Endothelial cell of umbilical vein (primary cell): Measurements from ENCODE around the gene STAT5B.

Experiments
- CTCF ChIP-seq, 2 donors: IDR thresholded peaks; 1 replicate in 1 of 2; 2 replicates in 1 of 2; pipeline ENCODE4 v1.5.1; 2011; ENCODE audit warnings: low read length in 2 of 2, mild to moderate bottlenecking in 2 of 2, moderate library complexity in 2 of 2, control low read depth in 1 of 2, inconsistent platforms in 1 of 2, low read depth in 1 of 2; ENCODE audit not compliant: insufficient read depth in 1 of 2; ENCODE audit errors: extremely low read depth in 1 of 2
- EZH2 ChIP-seq: IDR thresholded peaks from 2 replicates; pipeline ENCODE4 v1.6.1; 2012; ENCODE audit warnings: borderline replicate concordance, low read depth, mild to moderate bottlenecking, moderate library complexity, low read length, inconsistent platforms; ENCODE audit not compliant: severe bottlenecking
- GATA2 ChIP-seq: IDR thresholded peaks from 2 replicates; pipeline ENCODE4 v1.7.0; 2011; ENCODE audit warnings: low read depth, mild to moderate bottlenecking, moderate library complexity, mixed read lengths, low read length; ENCODE audit not compliant: insufficient read length, insufficient read depth
- MAX ChIP-seq: IDR thresholded peaks from 2 replicates; pipeline ENCODE4 v1.6.1; 2011; ENCODE audit not compliant: insufficient read depth, insufficient read length
- MYC ChIP-seq: IDR thresholded peaks from one replicate; pipeline ENCODE4 v1.6.1; 2011; ENCODE audit warnings: mild to moderate bottlenecking, low read depth, low read length
- POLR2A ChIP-seq: IDR thresholded peaks from 2 replicates; pipeline ENCODE4 v1.6.1; 2012; ENCODE audit warnings: low read depth, mild to moderate bottlenecking, control low read depth, low read length

- TF ChIP-seq CTCF (IDR thresholded peaks at IDR 0.05; ENCODE audit: extremely low read depth in 1 of 2, insufficient read depth in 1 of 2, low read depth in 1 of 2, low read length in 2 of 2) (no peak), POLR2A (peak; percentile 80), MYC (no peak), MAX (no peak), GATA2 (no peak), EZH2 (no peak)
Measured at GRCh38 chr17:42275527-42276358, 448 bp downstream of the STAT5B start.
